Subcutaneous abdominal adipose tissue (tissue), 5 donors: ENCODE results near the gene KCNMA1.

ENCODE experiments used
- H3K27ac ChIP-seq: one replicate; pipeline ENCODE4 v1.7.0; 2013; ENCODE audit warnings: low read depth, mild to moderate bottlenecking, inconsistent platforms, low read length, moderate library complexity
- H3K27me3 ChIP-seq, 5 donors: one replicate each; pipeline ENCODE4 v1.7.0; 2013; ENCODE audit warnings: low read length in 5 of 5, inconsistent platforms in 1 of 5; ENCODE audit not compliant: control insufficient read depth in 5 of 5, insufficient read depth in 4 of 5
- H3K36me3 ChIP-seq, 5 donors: one replicate each; pipeline ENCODE4 v1.7.0; 2013; ENCODE audit warnings: low read length in 5 of 5; ENCODE audit not compliant: control insufficient read depth in 5 of 5, insufficient read depth in 5 of 5
- H3K4me1 ChIP-seq, 5 donors: one replicate each; pipeline ENCODE4 v1.7.0; 2013; ENCODE audit warnings: low read length in 5 of 5, mild to moderate bottlenecking in 3 of 5, moderate library complexity in 1 of 5; ENCODE audit not compliant: control insufficient read depth in 5 of 5, insufficient read depth in 5 of 5
- H3K4me3 ChIP-seq, 5 donors: one replicate each; pipeline ENCODE4 v1.7.0; 2013; ENCODE audit warnings: low read length in 5 of 5, low read depth in 1 of 5
- H3K9ac ChIP-seq, 5 donors: one replicate each; pipeline ENCODE4 v1.7.0; 2013; ENCODE audit warnings: low read length in 5 of 5, mild to moderate bottlenecking in 4 of 5, moderate library complexity in 3 of 5
- H3K9me3 ChIP-seq, 5 donors: one replicate each; pipeline ENCODE4 v1.7.0; 2013; ENCODE audit warnings: low read length in 5 of 5; ENCODE audit not compliant: control insufficient read depth in 5 of 5
- donor health status: healthy.
- donor health status: healthy.
- donor health status: healthy.
- donor health status: healthy.
- donor health status: healthy.

Gene KCNMA1

GRCh38 chr10:77457266-77457665, 180.3 kb downstream of the KCNMA1 start:
- H3K27me3 ChIP-seq, result peaks cover 0 to 11% (median 0%) of the 10 kb centered on the region in 5 donors

GRCh38 chr10:77456414-77456813, 181.2 kb downstream of the KCNMA1 start:
- H3K9me3 ChIP-seq, result no peaks in the 10 kb centered on the region
- H3K36me3 ChIP-seq, result no peaks in the 10 kb centered on the region
- H3K4me3 ChIP-seq, result no peak overlapping the region
- no peaks in the 10 kb centered on the region for H3K4me1 ChIP-seq
- no peak overlapping the region for H3K9ac ChIP-seq
- H3K27ac ChIP-seq, result no peak overlapping the region
- peaks cover 0 to 8% (median 0%) of the 10 kb centered on the region in 5 donors for H3K27me3 ChIP-seq

More at GRCh38 chr10:77457266-77457665, 180.3 kb downstream of the KCNMA1 start:
- Histone ChIP-seq H3K4me1 (no peaks in the 10 kb centered on the region), H3K27ac (no peak overlapping the region), H3K9ac (no peak overlapping the region), H3K4me3 (no peak overlapping the region), H3K36me3 (no peaks in the 10 kb centered on the region), H3K9me3 (no peaks in the 10 kb centered on the region)

GRCh38 chr10:77455561-77455960, 182.0 kb downstream of the KCNMA1 start:
- H3K4me3 ChIP-seq, result no peak overlapping the region
- H3K36me3 ChIP-seq, result no peaks in the 10 kb centered on the region
- H3K9ac ChIP-seq, result no peak overlapping the region
- no peaks in the 10 kb centered on the region for H3K9me3 ChIP-seq
- no peaks in the 10 kb centered on the region for H3K4me1 ChIP-seq
- H3K27me3 ChIP-seq, result peaks cover 0 to 8% (median 0%) of the 10 kb centered on the region in 5 donors
- H3K27ac ChIP-seq, result no peak overlapping the region

- no peaks in the 10 kb centered on the region for H3K9me3 ChIP-seq
- no peak overlapping the region for H3K9ac ChIP-seq
- H3K27ac ChIP-seq, result no peak overlapping the region
- no peaks in the 10 kb centered on the region for H3K4me1 ChIP-seq
- no peak overlapping the region for H3K4me3 ChIP-seq
- H3K36me3 ChIP-seq, result no peaks in the 10 kb centered on the region
- H3K27me3 ChIP-seq, result peaks cover 0 to 6% (median 0%) of the 10 kb centered on the region in 5 donors
Measured at GRCh38 chr10:77452952-77453564, 184.6 kb downstream of the KCNMA1 start.

- Histone ChIP-seq H3K4me3 (no peak overlapping the region), H3K9ac (no peak overlapping the region), H3K36me3 (no peaks in the 10 kb centered on the region), H3K4me1 (no peaks in the 10 kb centered on the region), H3K27ac (no peak overlapping the region), H3K27me3 (no peaks in the 10 kb centered on the region), H3K9me3 (no peaks in the 10 kb centered on the region)
Measured at GRCh38 chr10:77451886-77452285, 185.7 kb downstream of the KCNMA1 start.

GRCh38 chr10:77448226-77448625, 189.4 kb downstream of the KCNMA1 start:
- H3K27ac ChIP-seq, result no peak overlapping the region

GRCh38 chr10:77446700-77447099, 190.9 kb downstream of the KCNMA1 start:
- Histone ChIP-seq H3K27ac (no peak overlapping the region), H3K4me1 (no peaks in the 10 kb centered on the region), H3K9me3 (no peaks in the 10 kb centered on the region), H3K27me3 (peaks cover 0 to 4% (median 0%) of the 10 kb centered on the region in 5 donors), H3K9ac (no peak overlapping the region), H3K36me3 (no peaks in the 10 kb centered on the region), H3K4me3 (no peak overlapping the region)

More at GRCh38 chr10:77448226-77448625, 189.4 kb downstream of the KCNMA1 start:
- Histone ChIP-seq H3K4me3 (no peak overlapping the region), H3K36me3 (no peaks in the 10 kb centered on the region), H3K9ac (no peak overlapping the region), H3K4me1 (no peaks in the 10 kb centered on the region), H3K9me3 (no peaks in the 10 kb centered on the region), H3K27me3 (no peaks in the 10 kb centered on the region)

- Histone ChIP-seq H3K27ac (no peak overlapping the region), H3K27me3 (peaks cover 0 to 4% (median 0%) of the 10 kb centered on the region in 5 donors), H3K9ac (no peak overlapping the region), H3K4me3 (no peak overlapping the region), H3K9me3 (no peaks in the 10 kb centered on the region), H3K4me1 (no peaks in the 10 kb centered on the region), H3K36me3 (no peaks in the 10 kb centered on the region)
Measured at GRCh38 chr10:77445547-77445946, 192.1 kb downstream of the KCNMA1 start.

- Histone ChIP-seq H3K36me3 (no peaks in the 10 kb centered on the region), H3K27me3 (peaks cover 0 to 4% (median 0%) of the 10 kb centered on the region in 5 donors), H3K9ac (no peak overlapping the region), H3K27ac (no peak overlapping the region), H3K4me3 (no peak overlapping the region), H3K9me3 (no peaks in the 10 kb centered on the region), H3K4me1 (no peaks in the 10 kb centered on the region)
Measured at GRCh38 chr10:77444041-77444440, 193.6 kb downstream of the KCNMA1 start.

- Histone ChIP-seq H3K27ac (no peak overlapping the region), H3K9me3 (no peaks in the 10 kb centered on the region), H3K4me1 (no peaks in the 10 kb centered on the region), H3K4me3 (no peak overlapping the region), H3K27me3 (peaks cover 0 to 4% (median 0%) of the 10 kb centered on the region in 5 donors), H3K36me3 (no peaks in the 10 kb centered on the region), H3K9ac (no peak overlapping the region)
Measured at GRCh38 chr10:77442699-77443189, 194.9 kb downstream of the KCNMA1 start.
